Panc1 (cell line): ENCODE data around the gene SLF2.

Experiments used
- CTCF ChIP-seq: fragments of 450-650 bp; IDR thresholded peaks from 2 replicates; pipeline ENCODE4 v1.5.1; 2017; ENCODE audit warnings: mild to moderate bottlenecking
- POLR2AphosphoS5 ChIP-seq: IDR thresholded peaks from 2 replicates; pipeline ENCODE4 v1.6.1; 2012; ENCODE audit warnings: mild to moderate bottlenecking, low read depth, low read length, moderate library complexity
- SIN3A ChIP-seq: IDR thresholded peaks from 2 replicates; pipeline ENCODE4 v1.6.1; 2012; ENCODE audit warnings: low read depth, mild to moderate bottlenecking, low read length, moderate library complexity, borderline replicate concordance; ENCODE audit not compliant: insufficient read depth
- TCF7L2 ChIP-seq: IDR thresholded peaks from 2 replicates; pipeline ENCODE4 v1.6.1; 2011; ENCODE audit warnings: mild to moderate bottlenecking, low read depth, low read length, inconsistent platforms

- TF ChIP-seq POLR2AphosphoS5 (no peak), CTCF (no peak), TCF7L2 (no peak), SIN3A (no peak)
Measured at GRCh38 chr10:100988166-100988565, 75.4 kb downstream of the SLF2 start.
